NAMALWA (cell line): Measurements from ENCODE around the gene IGF2BP2.
"Not testable (repeated sequence)": the region's sequence is repeated elsewhere in the genome, so short reads cannot be mapped to it uniquely, and the experiment has no call there.

Experiments used
- DNase-seq: peaks from one replicate; pipeline ENCODE4 v3.0.0-alpha.2; 2015; ENCODE audit warnings: low spot score

IGF2BP2 gene

GRCh38 chr3:185711255-185711870 lies 113.5 kb downstream of the IGF2BP2 start:
- no peak for DNase-seq

- no peak for DNase-seq
Observed at GRCh38 chr3:185709251-185709955, 115.4 kb downstream of the IGF2BP2 start.

- no peak for DNase-seq
Observed at GRCh38 chr3:185708392-185708791, 116.5 kb downstream of the IGF2BP2 start.

GRCh38 chr3:185705498-185705897 lies 119.3 kb downstream of the IGF2BP2 start:
- DNase-seq, result no peak

- no peak for DNase-seq
Observed at GRCh38 chr3:185702262-185703225, 122.3 kb downstream of the IGF2BP2 start.

GRCh38 chr3:185701611-185702261 lies 123.1 kb downstream of the IGF2BP2 start:
- DNase-seq, result no peak

GRCh38 chr3:185699927-185700326 lies 124.9 kb downstream of the IGF2BP2 start:
- DNase-seq, result no peak

- DNase-seq, result not testable (repeated sequence)
Observed at GRCh38 chr3:185697228-185697627, 127.6 kb downstream of the IGF2BP2 start.

GRCh38 chr3:185696039-185696438 lies 128.8 kb downstream of the IGF2BP2 start:
- no peak for DNase-seq

- DNase-seq, result no peak
Observed at GRCh38 chr3:185693985-185694653, 130.7 kb downstream of the IGF2BP2 start.

- no peak for DNase-seq
Observed at GRCh38 chr3:185691622-185692021, 133.2 kb downstream of the IGF2BP2 start.

GRCh38 chr3:185687271-185687878 lies 137.5 kb downstream of the IGF2BP2 start:
- DNase-seq, result no peak

GRCh38 chr3:185685231-185686035 lies 139.4 kb downstream of the IGF2BP2 start:
- DNase-seq, result no peak

- DNase-seq, result no peak
Observed at GRCh38 chr3:185680231-185680630, 144.6 kb downstream of the IGF2BP2 start.

- DNase-seq, result no peak
Observed at GRCh38 chr3:185678027-185678426, 146.8 kb downstream of the IGF2BP2 start.

GRCh38 chr3:185677146-185677829 lies 147.6 kb downstream of the IGF2BP2 start:
- DNase-seq, result peak; percentile 80

GRCh38 chr3:185667574-185667973 lies 157.3 kb downstream of the IGF2BP2 start:
- DNase-seq, result no peak

- DNase-seq, result no peak
Observed at GRCh38 chr3:185663929-185664328, 160.9 kb downstream of the IGF2BP2 start.

- no peak for DNase-seq
Observed at GRCh38 chr3:185661772-185662171, 163.1 kb downstream of the IGF2BP2 start.

GRCh38 chr3:185661296-185661695 lies 163.5 kb downstream of the IGF2BP2 start:
- DNase-seq, result not testable (repeated sequence)
